ENCODE data around the gene ACP2. TPM values are rescaled to one million over a fixed set of nuclear protein-coding genes. Genes with fewer than 3 reads are reported as not detected.
A peak's percentile ranks its signal among the peaks of the same experiment; 100 is the strongest.

The ACP2 gene
- total RNA-seq, 4 donors from 2014 or later = 20.4 to 38.0 (median 26.5) TPM

- DNase-seq = no peak
- Histone ChIP-seq H3K27ac (peak overlapping the region; percentile 51 to 83 (median 71)), H3K36me3 (peaks cover 0 to 20% (median 0%) of the 10 kb centered on the region in 3 donors), H3K4me1 (peaks cover 28 to 66% (median 41%) of the 10 kb centered on the region in 3 donors), H3K9me3 (no peaks in the 10 kb centered on the region), H3K4me3 (peak overlapping the region in 3 of 4 donors; percentile 30 to 54 (median 36)), H3K27me3 (no peaks in the 10 kb centered on the region)
- no peak for TF ChIP-seq CTCF (IDR thresholded peaks at IDR 0.05)
- no peak for TF ChIP-seq POLR2A (IDR thresholded peaks at IDR 0.05)
- intact Hi-C loops (cut with DNase I) = loop anchor here (5.0 kb wide), 1 partner anchor 81 kb away; the partner anchor contains the start of gene ARFGAP2
- 68 to 74% methylated on average over 10 to 11 of the region's 11 CpGs for WGBS, 2 donors
These were observed 9.8 kb upstream of the ACP2 start for GRCh38 chr11:47258317-47258902.

- peak; percentile 23 for DNase-seq
- 3% methylated on average over 4 to 5 of the region's 15 CpGs for WGBS, 2 donors
These were observed 9.1 kb upstream of the ACP2 start, which contains the start of gene NR1H3 for GRCh38 chr11:47257517-47258316. Gene NR1H3, plus strand, starts transcription at chr11:47257996. Its CDS starts 1,221 bp downstream, at chr11:47259217.

GRCh38 chr11:47257177-47257516 is 8.5 kb upstream of the ACP2 start:
- 40 to 46% methylated on average over 2 of the region's 2 CpGs for WGBS, 2 donors
- TF ChIP-seq POLR2A (IDR thresholded peaks at IDR 0.05) (no peak), CTCF (IDR thresholded peaks at IDR 0.05) (no peak)
- H3K27me3 ChIP-seq = no peaks in the 10 kb centered on the region
- peaks cover 0 to 13% (median 0%) of the 10 kb centered on the region in 3 donors for H3K36me3 ChIP-seq
- intact Hi-C loops (cut with DNase I) = loop anchor here (5.0 kb wide), 1 partner anchor 80 kb away; the partner anchor contains the start of gene ARFGAP2
- DNase-seq = no peak
- H3K4me3 ChIP-seq = peak overlapping the region in 3 of 4 donors; percentile 30 to 54 (median 36)
- peak overlapping the region; percentile 51 to 83 (median 71) for H3K27ac ChIP-seq
- peaks cover 28 to 67% (median 41%) of the 10 kb centered on the region in 3 donors for H3K4me1 ChIP-seq
- H3K9me3 ChIP-seq = no peaks in the 10 kb centered on the region

More at GRCh38 chr11:47257517-47258316, 9.1 kb upstream of the ACP2 start, which contains the start of gene NR1H3:
- no peaks in the 10 kb centered on the region for H3K27me3 ChIP-seq
- intact Hi-C loops (cut with DNase I) = loop anchor here (5.0 kb wide), 1 partner anchor 80 kb away; the partner anchor contains the start of gene ARFGAP2
- no peaks in the 10 kb centered on the region for H3K9me3 ChIP-seq
- H3K36me3 ChIP-seq = peaks cover 0 to 19% (median 0%) of the 10 kb centered on the region in 3 donors
- TF ChIP-seq CTCF (IDR thresholded peaks at IDR 0.05) (peak in 4 of 6 experiments; percentile 24 to 47 (median 40)), POLR2A (IDR thresholded peaks at IDR 0.05) (no peak)
- peak within 1 kb of the TSS; percentile 51 to 83 (median 71) for H3K27ac ChIP-seq
- H3K4me1 ChIP-seq = peaks cover 28 to 67% (median 41%) of the 10 kb centered on the region in 3 donors
- peak within 1 kb of the TSS in 3 of 4 donors; percentile 30 to 54 (median 36) for H3K4me3 ChIP-seq

- intact Hi-C loops (cut with DNase I) = loop anchor here (5.0 kb wide), 1 partner anchor 79 kb away; the partner anchor contains the start of gene ARFGAP2
- H3K4me3 ChIP-seq = no peak overlapping the region
- H3K9me3 ChIP-seq = no peaks in the 10 kb centered on the region
- DNase-seq = no peak
- no peaks in the 10 kb centered on the region for H3K27me3 ChIP-seq
- WGBS, 2 donors = 85 to 89% methylated on average over 6 of the region's 6 CpGs
- peak overlapping the region in 1 of 4 donors; percentile 82 for H3K27ac ChIP-seq
- peaks cover 28 to 67% (median 41%) of the 10 kb centered on the region in 3 donors for H3K4me1 ChIP-seq
- TF ChIP-seq CTCF (IDR thresholded peaks at IDR 0.05) (no peak), POLR2A (IDR thresholded peaks at IDR 0.05) (no peak)
- peaks cover 0 to 6% (median 0%) of the 10 kb centered on the region in 3 donors for H3K36me3 ChIP-seq
These were observed 7.8 kb upstream of the ACP2 start for GRCh38 chr11:47256374-47256773.

Data from esophagus squamous epithelium (tissue), 5 donors.